GM18870 (cell line): ENCODE data around the gene STRIP1.
"Not testable (repeated sequence)": the region's sequence is repeated elsewhere in the genome, so short reads cannot be mapped to it uniquely, and the experiment has no call there.

Experiments used
- ATAC-seq: cut with Tn5 transposase; IDR thresholded peaks from one replicate; pipeline ENCODE4 v1.9.1; 2021; ENCODE audit warnings: moderate library complexity; ENCODE audit not compliant: unreplicated experiment

Gene STRIP1

DNA sequence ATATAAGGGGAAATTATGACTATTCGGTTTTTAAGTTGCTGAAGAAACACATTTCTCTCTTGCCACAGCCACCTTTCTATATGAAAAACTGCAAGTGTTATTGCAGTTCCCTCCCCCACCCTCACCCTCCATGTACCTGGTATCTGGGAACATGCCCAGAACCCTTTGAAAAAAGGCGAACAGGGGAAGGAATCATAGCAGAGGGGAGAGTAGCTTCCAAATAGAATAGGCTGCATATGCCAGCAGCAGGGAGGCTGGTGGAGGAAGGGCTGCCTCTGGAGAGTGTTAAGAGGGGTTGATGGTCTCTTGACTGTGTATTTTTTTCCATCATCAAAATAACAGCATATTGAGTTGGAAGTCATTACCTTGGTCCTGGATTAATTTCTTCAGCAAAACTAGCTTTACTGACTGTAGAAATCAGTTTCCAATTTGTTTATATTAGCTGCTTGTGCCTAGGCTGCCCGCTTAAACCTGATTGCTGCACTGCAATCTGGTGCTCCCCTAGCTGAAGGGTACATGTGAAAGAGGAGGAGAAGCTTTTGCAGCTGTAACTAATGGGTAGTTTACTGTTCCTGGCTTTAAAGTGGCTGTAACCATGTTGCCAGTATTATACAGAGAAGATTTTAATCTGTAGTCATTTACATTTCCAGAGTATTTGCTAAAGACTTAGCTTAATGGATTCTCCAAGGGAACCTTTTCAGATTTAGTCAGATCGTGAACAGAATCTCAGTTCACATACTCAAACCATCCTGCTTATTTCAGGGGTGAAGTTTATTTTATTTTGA, 27.2 kb upstream of the STRIP1 start:
- ATAC-seq: no peak

DNA sequence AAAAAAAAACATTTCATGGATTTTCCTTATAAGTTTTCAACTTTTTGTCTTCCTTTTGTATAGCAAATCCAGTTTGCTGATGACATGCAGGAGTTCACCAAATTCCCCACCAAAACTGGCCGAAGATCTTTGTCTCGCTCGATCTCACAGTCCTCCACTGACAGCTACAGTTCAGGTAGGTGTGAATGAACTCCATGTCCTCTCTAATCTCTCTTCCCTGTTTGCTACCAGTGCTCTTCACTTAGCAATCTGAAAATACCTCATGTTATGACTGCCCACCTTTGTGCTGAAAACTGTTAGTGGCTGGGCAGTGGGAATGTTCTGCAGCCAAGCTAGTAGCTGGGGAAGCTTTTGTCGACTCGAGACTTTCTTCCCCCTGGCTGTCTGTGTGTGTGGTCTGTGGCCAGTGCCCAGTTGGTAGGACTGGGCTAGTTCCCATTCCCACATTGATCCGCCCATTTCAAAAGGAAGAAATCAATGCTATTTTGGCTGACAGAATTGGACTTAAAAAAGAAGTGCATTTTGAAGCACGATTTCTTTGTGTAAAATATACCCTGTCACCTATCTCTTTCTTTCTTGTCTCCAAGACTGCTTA, 25.4 kb upstream of the STRIP1 start:
- no peak for ATAC-seq

DNA sequence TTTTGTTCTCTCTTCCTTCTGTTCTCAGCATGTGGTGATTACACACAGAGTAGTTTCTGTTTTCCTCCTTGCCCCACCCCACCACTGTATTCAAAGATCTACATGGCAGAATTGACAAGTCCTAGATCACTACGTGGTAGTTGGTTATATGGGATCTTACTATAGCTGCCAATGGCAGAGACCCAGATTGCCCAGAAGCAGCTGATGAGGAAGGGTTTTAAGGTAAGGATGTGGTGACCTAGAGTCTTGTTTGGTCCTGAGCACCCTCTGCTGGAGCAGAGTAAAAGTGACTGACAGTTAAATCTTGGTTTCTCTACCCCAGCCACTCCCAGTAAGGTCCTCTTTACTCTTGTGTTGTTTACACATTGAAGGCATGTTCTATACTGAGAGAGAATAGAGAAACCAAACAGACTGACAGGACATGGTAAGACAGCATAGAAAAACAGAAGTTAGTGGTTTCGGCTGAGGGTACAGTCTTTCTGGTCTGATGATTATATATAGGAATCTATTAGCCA, 22.8 kb upstream of the STRIP1 start:
- peak; percentile 96 for ATAC-seq

DNA sequence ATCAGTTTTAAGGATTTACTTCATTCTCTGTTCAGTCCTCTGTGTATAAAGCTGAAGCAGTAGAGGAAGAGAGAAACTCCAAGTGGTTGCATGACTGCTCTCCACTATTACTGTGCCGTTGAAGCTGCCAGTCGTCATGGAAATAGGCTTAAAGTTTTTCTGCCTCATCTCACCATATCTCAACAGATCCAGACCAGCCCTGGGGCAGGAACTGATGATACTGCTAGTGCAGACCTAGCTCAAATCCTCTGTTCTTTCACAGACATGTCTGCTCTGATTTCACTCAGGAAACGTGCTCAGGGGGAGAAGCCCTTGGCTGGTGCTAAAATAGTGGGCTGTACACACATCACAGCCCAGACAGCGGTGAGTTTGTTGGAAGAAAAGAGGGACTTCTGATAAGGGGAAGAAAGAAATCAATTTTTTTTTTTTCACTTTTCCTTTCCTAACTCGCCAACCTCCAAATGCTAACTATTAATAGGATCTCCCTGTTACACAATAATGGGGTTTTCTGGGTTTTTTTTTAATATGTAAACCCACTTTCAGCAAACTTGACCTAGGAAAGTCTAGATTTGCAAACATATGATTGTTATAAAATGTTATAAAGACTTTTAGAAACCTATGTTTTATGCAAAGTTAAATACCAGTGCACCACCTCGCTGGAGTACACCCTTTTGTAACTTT, 22.2 kb upstream of the STRIP1 start:
- peak; percentile 50 for ATAC-seq

DNA sequence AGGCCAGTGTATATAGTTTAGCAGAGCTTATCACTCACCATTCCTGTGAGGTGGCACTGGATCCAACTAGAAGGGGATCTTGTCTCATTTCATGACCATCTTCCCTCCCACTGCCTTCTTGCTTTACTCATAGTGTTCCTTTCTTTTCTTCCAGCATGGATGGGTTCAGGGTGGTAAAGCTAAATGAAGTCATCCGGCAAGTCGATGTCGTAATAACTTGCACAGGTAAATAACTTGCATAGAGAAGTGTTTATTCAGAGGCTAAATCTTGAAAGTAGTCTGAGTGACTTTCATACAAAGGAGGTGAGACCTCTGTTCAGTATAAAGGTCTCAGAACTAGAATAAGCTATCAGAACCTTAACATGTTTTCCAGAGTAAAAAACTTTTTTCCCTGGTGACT, 16.6 kb upstream of the STRIP1 start:
- ATAC-seq: no peak

DNA sequence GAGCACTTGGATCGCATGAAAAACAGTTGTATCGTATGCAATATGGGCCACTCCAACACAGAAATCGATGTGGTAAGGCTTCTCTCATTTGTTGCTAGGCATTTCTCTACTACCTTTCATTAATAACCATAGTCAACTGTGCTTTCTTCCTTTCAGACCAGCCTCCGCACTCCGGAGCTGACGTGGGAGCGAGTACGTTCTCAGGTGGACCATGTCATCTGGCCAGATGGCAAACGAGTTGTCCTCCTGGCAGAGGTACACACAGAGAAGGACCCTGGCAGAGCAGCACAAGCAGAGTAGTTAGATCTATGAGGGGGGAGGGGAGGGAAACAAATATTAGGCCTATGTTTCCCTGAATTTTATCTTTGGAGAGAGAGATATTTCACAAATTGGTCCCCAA, 16.0 kb upstream of the STRIP1 start:
- no peak for ATAC-seq

DNA sequence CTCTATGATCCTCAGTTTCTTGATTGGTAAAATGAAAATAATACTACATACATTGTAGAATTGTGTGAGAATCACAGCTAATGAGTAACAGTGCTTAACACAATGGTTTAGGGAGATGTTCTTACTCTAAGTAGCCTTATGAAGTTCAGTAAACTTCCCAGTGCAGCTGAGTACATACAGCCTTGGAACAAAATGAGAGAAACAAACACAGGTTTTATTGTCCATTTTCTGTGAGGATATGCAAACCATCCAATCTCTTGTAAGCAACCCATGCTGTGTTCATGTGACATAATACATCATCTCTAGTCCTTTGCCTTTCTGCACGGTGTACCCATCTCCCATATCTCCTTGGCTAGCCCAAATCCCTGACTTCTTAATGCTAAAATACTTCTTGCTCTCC, 14.7 kb upstream of the STRIP1 start:
- no peak for ATAC-seq

DNA sequence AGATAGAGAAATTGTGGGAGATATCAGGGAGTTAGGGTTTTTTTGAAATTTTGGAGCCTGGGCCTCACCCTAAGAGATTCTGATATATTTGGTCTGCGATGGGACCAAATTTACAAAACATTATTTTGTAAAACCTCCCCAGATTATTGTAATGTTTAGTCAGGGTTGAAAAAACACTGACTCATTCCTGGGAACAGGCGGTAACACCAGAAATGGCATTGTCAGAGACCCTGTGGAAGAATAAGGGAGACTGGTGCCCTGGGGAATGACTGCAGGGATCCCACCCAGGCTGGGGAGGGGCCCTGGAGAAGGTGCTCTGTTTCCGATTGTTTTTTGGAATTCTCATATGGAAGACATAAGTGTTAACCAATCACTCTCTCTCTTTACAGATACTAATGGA, 13.1 kb upstream of the STRIP1 start:
- no peak for ATAC-seq

DNA sequence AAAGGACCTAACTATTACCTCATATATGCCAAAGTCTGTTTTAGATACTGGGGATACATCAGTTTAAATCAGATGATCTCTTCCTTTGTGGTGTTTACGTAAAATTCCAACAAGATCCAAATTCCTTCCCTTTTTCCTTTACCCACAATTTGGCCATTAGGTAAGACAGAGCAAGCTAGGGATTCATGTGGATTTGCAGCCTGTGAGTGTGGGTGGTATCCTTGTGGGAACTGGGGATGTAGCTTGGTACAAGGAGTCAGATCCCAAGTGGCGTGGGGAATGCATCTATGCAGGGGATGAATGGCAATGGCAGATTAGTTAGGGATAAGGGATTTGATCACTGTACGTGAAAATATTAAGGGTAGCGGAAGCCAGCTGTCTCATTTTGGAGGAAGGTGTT, 9.8 kb upstream of the STRIP1 start:
- ATAC-seq: no peak

DNA sequence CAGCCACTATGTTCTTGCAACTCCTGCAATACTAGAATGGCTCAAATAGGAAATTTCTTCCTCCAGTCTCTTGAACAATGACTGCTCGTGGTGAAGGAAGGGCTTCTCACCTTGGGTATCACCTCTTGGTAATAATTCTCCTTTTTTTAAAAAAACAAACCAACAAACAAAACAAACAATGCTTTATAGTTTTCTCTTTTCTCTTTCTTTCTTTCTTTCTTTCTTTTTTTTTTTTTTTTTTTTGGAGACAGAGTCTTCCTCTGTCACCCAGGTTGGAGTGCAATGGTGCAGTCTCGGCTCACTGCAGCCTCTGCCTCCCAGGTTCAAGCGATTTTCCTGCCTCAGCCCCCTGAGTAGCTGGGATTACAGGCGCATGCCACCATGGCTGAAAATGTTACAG, 3.7 kb upstream of the STRIP1 start:
- ATAC-seq: not testable (repeated sequence)

DNA sequence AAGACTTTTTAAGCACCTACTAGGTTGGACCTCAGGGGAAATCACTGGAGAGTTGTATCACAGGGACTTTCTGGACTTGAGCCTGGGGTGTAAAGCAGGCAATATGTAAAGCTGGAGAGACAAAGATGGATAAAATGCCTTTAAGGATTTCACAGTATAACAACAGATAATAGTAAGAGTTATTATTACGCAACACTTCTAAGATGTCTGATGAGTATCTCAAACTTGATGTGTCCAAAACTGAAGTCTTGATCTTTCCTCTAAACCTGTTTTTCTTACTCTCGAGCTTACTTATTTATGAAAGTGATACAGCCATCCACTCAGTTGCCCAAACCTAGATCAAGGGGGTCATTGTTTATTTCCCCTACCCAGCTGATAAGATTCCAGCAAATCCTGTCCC, 2.1 kb upstream of the STRIP1 start:
- no peak for ATAC-seq

DNA sequence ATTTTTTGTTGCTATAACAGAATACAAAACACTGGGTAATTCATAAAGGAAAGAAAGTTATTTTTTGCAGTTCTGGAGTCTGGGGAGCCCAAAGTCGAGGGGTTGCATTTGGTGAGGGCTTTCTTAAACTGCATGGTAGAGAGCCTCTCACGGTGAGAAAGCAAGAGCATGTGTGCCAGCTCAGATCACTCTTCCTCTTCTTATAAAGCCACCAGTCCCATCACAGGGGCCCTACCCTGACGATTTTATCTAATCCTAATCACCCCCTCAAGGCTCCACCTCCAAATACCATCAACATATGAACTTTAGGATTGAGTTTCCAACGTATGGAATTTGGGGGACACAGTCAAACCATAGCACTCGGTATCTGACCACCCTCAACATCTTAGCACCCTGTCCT, 1.0 kb upstream of the STRIP1 start:
- no peak for ATAC-seq

DNA sequence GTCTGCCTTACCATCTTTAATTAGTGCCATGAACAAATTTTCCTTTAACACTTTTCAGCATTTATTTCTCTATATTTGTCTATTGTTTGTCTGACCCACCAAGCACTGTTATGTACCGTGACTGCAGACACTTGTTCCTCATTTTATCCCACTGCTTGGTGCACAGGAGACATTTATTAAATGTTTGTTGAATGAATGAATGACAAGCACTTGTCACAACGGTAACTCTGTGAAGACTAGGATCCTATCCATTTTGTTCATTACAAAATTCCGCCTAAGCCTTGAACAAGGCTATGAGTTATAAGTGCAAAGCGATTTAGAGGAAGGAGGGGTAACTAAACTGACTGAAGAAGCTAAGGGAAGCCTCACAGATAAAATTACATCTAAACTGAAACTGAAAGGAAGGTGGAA, 379 bp upstream of the STRIP1 start:
- ATAC-seq: no peak

DNA sequence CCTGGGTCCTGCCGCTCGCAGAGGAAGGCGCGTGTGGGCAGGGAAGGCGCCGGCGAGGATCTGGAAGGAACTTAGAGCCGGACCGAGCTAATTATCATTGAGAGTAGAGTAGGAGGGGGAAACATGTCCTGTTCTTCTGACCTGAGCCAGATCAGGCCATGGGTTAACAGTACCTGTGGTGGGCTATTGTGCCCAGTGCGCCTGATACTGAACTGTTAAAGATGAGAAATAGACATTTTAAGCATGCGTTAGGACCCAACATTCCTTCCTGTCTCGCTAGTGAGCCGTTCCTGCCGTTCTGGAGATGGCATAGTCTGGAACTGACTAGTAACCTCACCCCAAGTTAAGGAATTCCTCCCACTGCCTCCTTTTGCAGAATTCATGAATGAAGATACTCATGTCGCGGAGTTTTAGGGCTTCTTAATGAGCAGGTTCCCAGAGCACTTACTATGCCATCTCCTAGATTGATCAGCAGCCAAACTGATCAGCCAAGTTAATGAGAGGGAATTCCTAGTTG, 870 bp downstream of the STRIP1 start:
- ATAC-seq: no peak

DNA sequence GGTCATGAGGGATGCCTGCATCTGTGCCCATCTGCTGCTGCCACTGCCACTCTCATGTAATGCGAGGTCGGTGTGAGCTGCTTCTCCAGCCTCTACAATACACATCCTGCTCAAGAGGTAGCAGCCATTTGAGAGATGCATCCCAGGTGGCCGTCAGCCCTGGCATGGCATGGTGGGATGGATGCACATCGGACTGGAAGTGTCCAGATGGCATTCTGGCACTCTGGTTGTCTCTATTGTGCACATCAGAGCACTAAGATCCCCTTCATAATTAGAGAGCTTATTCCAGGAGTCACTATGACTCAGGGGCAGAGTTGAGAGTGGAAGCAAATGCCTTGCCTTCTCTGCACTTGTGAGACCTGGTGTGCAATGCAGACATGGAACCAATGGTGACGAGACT, 3.8 kb downstream of the STRIP1 start:
- ATAC-seq: no peak

DNA sequence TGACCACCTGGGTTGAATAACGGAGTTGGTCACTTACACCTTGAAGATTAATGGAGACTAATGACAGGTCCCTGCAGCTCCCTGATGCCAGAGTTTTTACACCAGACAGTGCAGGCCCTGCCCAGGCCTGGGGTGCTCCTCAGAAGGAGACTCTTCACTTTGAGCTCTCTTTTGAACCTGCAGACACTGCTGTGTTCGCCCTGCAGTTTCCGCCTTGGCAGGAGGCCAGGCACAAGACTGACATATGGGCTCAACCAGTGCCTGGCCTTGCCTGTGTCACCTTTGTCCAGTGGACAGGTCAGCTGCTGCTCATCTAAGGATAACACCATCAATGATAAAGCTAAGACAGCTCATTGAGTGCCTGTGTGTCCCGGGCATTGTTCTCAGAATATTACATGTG, 5.2 kb downstream of the STRIP1 start:
- no peak for ATAC-seq

DNA sequence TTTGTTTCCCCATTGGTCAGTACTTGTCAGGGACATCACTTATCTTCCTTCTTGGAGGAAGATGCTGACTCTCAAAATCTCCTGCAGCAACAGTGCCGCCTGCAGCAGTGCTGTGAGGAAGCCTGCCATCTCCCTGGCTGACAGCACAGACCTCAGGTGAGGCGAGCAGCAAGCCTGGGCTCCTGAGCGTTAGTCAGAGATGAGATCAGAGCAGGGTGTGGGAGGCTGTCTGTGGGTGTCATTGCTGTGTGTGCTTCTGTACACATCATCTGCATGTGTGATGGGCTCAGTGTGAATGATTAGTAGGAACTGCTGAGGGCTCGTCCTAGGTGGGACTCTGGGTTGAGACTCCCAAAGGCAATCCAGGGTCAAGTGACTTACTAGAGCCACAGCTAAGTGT, 6.1 kb downstream of the STRIP1 start:
- ATAC-seq: no peak

DNA sequence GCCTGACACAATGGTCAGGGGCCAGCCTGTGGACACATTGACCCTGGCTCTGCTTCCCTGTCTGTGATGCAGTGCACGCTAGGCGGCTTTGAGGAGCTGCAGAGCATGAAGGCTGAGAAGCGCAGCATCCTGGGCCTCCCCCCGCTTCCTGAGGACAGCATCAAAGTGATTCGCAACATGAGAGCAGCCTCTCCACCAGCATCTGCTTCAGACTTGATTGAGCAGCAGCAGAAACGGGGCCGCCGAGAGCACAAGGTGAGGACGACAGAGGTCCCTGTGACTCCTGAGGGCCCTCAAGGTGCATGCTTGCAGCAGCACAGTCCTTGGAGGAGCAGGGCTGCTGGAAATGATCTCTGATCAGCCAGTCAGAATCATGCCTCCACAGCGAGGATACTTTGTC, 8.6 kb downstream of the STRIP1 start:
- ATAC-seq: no peak

DNA sequence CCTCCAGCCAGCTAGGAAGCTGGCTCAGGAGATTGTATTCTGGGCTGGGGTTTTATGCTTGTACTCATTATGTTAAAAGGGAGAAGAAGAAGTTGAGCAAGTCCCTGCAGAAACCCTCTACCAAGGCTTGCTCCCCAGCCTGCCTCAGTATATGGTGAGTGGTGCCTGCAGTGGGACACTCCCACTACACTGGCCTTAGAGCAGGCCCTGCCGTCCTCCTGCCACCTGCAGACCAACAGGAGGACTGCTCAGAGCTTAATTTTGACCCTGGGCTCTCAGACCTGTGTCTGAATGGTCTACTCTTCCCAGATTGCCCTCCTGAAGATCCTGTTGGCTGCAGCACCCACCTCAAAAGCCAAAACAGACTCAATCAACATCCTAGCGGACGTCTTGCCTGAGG, 13.0 kb downstream of the STRIP1 start:
- no peak for ATAC-seq

DNA sequence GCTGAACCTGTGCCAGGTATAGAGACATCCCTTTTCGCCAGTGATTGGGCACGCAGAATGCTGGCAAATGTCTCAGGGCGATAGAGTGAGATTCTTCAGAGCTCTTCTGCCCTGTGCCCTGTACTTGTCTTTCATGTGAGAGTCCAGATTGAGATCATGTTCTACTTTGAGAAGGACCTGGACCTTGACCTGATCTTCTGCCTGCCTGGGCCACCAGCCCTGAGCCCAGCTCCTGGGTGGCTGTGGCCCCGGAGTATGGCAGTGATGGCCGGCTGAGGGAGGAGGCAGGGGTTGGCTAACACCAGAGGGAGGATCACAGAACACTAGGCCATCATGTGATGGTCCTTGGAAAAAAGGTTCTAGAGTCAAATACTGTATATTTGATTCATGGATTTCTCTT, 13.8 kb downstream of the STRIP1 start:
- no peak for ATAC-seq

DNA sequence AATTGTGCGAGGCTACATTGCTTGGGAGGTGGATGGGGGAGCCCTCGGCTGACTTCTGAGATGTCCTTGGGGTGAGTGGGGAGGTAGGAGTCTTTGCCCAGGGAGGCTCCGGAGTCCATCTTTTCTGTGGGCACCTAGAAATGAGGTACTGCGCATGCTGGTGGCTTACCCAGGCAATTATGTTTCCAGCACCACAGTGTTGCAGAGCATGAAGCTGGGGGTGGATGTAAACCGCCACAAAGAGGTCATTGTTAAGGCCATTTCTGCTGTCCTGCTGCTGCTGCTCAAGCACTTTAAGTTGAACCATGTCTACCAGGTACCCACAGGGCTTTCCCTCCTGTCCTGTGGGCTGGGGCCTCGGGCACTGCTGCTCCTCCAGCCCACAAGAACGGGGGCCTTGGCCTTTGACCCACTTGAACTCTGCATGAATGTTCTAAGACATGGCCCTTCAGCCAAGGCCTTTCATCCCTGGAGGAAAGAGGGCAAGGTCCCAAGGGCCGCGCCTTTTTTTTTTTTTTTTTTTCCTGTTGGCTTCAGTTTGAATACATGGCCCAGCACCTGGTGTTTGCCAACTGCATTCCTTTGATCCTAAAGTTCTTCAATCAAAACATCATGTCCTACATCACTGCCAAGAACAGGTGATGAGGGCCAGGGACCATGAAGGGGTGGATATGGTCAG, 14.6 kb downstream of the STRIP1 start:
- ATAC-seq: no peak
